AG09309 (cell line): Measurements from ENCODE around the gene ECEL1.
A peak's percentile ranks its signal among the peaks of the same experiment; 100 is the strongest.

ENCODE experiments used
- DNase-seq: peaks from one replicate; pipeline ENCODE4 v3.0.0-alpha.2; 2010; ENCODE audit warnings: low read depth
- H3K4me3 ChIP-seq: 2 replicates; pipeline ENCODE4 v1.5.1; 2011; ENCODE audit warnings: mild to moderate bottlenecking, low read depth, low read length, moderate library complexity; ENCODE audit not compliant: control insufficient read depth
- TF ChIP-seq, protein P1 (sequence below): IDR thresholded peaks from 2 replicates; pipeline ENCODE4 v1.5.1; 2011; ENCODE audit warnings: mild to moderate bottlenecking, low read depth, low read length, inconsistent platforms; ENCODE audit not compliant: insufficient read depth, control insufficient read depth; ENCODE audit errors: missing control alignments

ECEL1 gene

DNA sequence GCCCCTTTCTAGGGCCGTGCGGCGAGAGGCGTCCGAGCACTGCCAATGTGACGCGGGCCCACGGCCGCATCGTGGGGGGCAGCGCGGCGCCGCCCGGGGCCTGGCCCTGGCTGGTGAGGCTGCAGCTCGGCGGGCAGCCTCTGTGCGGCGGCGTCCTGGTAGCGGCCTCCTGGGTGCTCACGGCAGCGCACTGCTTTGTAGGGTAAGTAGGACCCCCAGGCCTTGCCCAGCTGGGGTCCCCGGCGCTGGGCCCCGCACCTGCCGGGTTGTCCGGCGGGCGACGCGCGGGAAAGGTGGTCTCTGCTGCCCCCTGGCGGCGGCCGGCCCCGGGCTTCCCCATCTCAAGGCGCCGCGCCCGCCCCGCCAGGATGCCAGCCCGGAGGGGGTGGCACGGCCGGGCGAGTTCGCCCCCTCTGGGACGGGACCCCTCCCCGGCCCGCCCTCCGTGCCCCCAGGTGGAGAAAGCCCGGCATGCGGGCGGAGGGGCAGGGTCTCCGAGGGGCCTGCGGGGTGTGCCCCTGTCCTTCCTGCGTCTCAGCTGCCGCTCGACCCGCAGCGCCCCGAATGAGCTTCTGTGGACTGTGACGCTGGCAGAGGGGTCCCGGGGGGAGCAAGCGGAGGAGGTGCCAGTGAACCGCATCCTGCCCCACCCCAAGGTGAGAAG is 34.5 kb upstream of the ECEL1 start:
- no peak for DNase-seq
- H3K4me3 ChIP-seq, result no peak overlapping the region
- TF ChIP-seq, protein P1, sequence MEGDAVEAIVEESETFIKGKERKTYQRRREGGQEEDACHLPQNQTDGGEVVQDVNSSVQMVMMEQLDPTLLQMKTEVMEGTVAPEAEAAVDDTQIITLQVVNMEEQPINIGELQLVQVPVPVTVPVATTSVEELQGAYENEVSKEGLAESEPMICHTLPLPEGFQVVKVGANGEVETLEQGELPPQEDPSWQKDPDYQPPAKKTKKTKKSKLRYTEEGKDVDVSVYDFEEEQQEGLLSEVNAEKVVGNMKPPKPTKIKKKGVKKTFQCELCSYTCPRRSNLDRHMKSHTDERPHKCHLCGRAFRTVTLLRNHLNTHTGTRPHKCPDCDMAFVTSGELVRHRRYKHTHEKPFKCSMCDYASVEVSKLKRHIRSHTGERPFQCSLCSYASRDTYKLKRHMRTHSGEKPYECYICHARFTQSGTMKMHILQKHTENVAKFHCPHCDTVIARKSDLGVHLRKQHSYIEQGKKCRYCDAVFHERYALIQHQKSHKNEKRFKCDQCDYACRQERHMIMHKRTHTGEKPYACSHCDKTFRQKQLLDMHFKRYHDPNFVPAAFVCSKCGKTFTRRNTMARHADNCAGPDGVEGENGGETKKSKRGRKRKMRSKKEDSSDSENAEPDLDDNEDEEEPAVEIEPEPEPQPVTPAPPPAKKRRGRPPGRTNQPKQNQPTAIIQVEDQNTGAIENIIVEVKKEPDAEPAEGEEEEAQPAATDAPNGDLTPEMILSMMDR, result peak; percentile 38

DNA sequence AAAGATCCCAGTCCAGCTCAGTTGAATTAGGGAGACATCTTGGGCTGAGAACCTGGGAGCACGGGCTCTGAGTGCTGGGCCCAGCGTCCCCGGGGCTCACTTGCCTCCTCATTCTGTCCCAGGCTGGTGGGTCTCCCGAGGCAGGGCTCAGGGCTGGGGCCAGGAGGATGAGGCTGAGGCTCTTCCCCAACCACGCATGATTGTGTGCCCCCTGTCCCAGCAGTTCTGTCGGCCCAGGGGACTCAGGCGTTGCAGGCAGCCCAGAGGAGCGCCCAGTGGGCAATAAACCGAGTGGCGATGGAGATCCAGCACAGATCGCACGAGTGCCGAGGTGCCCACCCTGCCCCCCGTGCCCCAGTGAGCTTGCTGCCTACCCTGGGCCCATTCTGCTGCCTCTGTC is 33.5 kb upstream of the ECEL1 start:
- H3K4me3 ChIP-seq, result no peak overlapping the region
- TF ChIP-seq, protein P1, result no peak
- DNase-seq, result no peak

DNA sequence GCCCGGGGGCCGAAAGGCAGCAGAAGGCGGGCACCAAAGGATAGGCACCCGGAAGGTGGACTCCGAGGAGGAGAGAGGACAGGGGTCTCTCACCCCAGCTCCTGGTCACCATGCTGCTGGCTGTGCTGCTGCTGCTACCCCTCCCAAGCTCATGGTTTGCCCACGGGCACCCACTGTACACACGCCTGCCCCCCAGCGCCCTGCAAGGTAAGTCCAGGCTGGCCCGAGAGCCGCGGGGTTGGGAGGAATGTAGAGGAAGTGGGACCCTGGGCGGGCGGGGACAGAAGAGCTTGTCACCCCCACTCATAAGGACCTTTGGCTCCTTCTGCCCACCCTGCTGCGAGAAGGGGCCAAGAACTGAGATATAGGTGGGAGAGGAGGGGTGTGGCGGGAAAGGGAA is 32.9 kb upstream of the ECEL1 start:
- TF ChIP-seq, protein P1, result no peak
- no peak for DNase-seq
- H3K4me3 ChIP-seq, result no peak overlapping the region

DNA sequence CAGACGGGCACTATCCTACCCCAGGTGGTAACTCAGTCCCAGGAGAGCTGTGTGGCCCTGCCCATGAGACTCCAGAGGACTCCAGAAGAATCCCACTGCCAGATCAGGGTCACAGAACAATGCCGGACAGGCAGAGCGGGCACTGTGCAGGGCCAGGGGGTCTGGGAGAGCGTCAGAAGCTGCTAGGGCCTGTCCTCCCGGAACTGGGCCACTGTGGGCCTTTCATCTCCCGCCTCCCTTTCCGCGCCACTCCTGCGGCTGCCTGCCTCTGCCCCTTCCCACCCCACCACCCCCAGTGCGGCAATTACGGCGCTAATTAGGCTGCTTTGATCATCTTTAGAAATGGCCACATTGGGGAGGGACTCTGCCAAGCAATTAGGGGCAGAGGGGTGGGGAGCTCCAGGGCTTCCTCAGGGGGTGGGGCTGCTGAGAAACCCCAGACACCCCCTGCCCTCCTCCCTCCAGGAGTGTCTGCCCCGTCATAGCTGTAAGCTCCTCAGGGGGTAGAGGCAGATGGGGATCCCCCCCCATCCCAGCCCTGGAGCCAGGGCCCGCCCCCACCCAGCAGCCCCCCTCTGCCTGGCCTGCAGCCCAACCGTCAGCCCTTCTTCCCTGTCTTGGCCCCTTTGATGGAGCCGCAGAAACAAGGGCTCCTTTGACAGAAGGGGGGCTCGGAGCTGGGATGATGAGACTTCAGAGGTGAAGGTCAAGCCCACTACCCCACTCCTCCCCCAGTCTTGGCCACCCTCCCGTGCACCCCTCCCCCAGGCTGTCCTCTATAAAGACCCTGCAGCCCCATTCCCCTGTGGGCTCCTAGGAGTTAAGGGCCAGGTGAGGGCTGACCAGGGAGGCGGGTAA is 32.2 kb upstream of the ECEL1 start, which contains the start of gene PRSS56:
TSS of gene PRSS56 (plus strand) at position 808 of the 858 bp plus-strand sequence. CDS start 211 bp downstream, outside the sequence.
- TF ChIP-seq, protein P1, result no peak
- H3K4me3 ChIP-seq, result no peak within 1 kb of the TSS
- no peak for DNase-seq

DNA sequence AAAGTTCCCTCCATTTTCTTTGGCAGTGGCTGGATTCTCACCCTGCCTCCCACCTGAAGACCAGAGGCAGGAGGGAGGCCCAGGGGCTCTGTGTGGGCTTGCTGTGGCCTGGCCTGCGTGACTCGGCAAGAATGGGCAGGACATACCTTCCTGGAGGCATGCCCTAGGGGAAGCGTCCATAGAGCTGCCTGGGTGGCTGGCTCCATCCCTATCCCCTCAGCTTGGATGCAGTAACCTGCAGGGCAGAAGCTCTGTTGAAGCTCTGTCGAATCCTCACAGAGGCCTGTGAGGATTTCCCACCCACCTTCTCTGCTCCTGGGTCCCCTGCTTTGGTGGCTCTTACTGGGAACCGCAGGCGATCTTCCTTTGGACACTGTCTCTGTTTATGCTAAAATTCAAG is 31.2 kb upstream of the ECEL1 start:
- H3K4me3 ChIP-seq, result no peak overlapping the region
- DNase-seq, result no peak
- TF ChIP-seq, protein P1, result no peak

DNA sequence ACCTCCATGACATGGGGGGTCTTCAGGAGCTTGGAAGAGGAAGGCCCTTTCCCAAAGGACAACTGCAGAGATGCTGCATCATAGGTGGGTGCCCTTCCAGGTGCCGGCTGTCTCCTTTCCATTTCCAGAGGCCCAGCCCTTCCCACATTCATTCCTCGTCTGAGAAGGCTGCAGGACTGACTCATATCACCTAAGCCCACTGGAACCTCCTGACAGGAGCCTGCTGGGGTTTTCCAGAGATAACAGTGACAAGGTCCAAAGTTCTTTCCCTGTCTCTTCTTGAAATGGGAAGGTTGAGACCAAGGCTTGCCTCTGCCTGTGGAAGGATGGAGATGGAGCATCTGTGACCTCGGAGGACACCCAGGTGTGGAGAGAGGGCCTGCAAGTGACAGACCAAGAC is 28.9 kb upstream of the ECEL1 start:
- TF ChIP-seq, protein P1, result no peak
- DNase-seq, result no peak
- no peak overlapping the region for H3K4me3 ChIP-seq
